ENCODE data around the gene CDKN2D. TPM values are rescaled to one million over a fixed set of nuclear protein-coding genes. Genes with fewer than 3 reads are reported as not detected.

CDKN2D gene
- total RNA-seq = 6.6 and 13.3 TPM in 2 replicates

DNA sequence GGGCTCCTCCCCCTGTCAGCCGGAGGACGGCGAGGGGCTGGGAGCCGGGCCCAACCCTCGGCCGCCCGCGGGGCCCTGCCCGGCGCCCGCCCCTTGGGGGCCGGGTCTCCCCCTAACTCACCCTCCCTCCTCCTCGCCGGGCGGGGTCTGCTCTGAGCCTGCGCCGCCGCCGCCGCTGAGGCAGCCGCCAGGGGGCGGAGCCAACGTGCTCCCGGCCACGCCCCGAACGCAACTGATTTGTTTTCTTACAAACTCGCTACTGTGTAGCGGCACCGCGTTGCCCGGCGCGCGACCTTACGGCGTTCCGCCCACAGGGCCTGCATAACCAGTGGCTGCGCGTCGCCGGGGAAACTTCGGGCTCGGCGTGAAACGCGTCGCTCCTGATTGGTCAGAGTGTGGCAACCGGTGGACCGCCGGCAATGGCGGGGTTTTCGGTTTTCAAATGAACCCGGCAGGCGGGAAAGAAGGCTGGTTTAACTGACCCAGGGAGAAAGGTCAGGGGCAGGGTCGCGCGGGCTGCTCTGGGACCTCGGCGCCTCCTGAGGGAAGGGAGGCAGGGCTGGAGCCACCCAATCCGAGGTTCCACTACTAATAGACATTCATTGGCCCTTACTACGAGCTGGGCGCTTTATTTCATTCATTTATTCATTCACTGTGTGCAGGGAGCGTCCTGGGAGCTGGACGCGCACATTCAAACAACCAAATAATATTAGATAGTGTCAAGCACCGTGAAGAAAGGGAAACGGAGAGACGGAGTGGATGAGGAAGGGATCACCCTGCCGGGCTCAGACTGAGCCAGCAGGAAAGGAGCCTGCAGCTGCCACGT is at the start of gene CDKN2D:
Gene CDKN2D (minus strand): TSS at position 154 of the 826 bp plus-strand sequence. CDS start 326 bp downstream, outside the sequence.
- peak within 1 kb of the TSS; percentile 55 for H3K4me3 ChIP-seq (ENCODE audit: low read depth, low read length)
- no peaks in the 10 kb centered on the region for H3K27me3 ChIP-seq (ENCODE audit: control insufficient read depth, insufficient read depth, low read length)
- TF ChIP-seq, protein P1, sequence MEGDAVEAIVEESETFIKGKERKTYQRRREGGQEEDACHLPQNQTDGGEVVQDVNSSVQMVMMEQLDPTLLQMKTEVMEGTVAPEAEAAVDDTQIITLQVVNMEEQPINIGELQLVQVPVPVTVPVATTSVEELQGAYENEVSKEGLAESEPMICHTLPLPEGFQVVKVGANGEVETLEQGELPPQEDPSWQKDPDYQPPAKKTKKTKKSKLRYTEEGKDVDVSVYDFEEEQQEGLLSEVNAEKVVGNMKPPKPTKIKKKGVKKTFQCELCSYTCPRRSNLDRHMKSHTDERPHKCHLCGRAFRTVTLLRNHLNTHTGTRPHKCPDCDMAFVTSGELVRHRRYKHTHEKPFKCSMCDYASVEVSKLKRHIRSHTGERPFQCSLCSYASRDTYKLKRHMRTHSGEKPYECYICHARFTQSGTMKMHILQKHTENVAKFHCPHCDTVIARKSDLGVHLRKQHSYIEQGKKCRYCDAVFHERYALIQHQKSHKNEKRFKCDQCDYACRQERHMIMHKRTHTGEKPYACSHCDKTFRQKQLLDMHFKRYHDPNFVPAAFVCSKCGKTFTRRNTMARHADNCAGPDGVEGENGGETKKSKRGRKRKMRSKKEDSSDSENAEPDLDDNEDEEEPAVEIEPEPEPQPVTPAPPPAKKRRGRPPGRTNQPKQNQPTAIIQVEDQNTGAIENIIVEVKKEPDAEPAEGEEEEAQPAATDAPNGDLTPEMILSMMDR (IDR thresholded peaks at IDR 0.05; ENCODE audit: insufficient read depth, low read length, severe bottlenecking) = peak; percentile 12
- DNase-seq (ENCODE audit: low read depth) = peak; percentile 97
- peaks cover 3% of the 10 kb centered on the region for H3K36me3 ChIP-seq (ENCODE audit: control insufficient read depth, insufficient read depth, low read length)
- FAIRE-seq = no peak

DNA sequence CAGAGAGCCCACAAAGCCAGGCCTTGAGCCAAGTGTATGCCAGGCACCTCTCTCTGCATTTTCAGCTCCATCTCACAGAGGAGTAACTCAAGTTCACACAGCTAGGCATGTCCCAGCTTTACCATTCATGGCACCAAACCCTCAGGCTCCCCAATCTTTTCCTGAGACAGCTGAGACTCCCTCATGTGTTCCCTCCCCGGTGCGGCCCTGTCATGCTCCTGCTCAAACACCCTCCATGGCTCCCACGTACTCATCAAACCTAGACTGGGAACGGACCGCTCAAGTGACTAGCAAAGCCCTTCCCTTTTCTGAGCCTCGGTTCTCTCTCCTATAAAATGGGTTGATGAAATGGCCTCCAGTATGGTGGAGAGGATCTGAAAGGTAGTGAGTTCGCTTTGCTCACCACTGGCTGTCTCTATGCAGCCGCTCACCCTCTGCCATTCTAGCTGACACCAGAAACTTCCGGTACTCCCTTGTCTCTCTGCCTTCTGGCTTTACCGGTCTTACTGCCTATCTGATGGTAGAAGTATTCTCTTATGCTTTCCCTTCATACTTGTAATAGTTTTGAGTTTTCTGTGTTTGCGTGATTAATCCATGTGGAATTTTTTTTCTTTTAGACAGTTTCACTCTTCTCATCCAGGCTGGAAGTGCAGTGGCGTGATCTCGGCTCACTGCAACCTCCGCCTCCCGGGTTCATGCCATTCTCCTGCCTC is 48.8 kb upstream of the CDKN2D start:
- DNase-seq (ENCODE audit: low read depth) (peak; percentile 89), FAIRE-seq (no peak)
- TF ChIP-seq, protein P1 (IDR thresholded peaks at IDR 0.05; ENCODE audit: insufficient read depth, low read length, severe bottlenecking) = no peak
- no peaks in the 10 kb centered on the region for H3K36me3 ChIP-seq (ENCODE audit: control insufficient read depth, insufficient read depth, low read length)
- no peak overlapping the region for H3K4me3 ChIP-seq (ENCODE audit: low read depth, low read length)
- no peaks in the 10 kb centered on the region for H3K27me3 ChIP-seq (ENCODE audit: control insufficient read depth, insufficient read depth, low read length)

DNA sequence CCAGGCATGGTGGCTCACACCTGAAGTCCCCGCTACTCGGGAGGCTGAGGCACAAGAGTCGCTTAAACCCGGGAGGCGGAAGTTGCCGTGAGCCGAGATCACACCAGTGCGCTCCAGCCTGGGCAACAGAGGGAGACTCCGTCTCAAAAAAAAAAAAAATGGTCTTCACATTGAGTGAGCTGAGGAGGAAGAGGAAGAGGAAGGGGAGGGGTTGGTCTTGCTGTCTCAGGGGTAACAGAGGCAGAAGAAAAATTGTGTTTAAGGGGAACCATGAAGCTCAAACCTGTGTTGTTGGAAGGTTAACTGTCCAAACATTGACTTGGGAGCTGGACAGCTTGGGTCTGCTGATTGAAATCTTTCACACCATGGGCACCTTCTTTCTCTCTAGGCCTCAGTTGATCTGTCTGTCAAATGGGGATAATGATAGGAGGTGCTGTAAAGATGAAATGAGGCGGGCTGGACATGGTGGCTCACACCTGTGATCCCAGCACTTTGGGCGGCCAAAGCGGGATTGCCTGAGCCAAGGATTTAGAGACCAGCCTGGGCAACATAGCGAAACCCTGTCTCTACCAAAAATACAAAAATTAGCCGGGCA is 46.7 kb upstream of the CDKN2D start:
- H3K36me3 ChIP-seq (ENCODE audit: control insufficient read depth, insufficient read depth, low read length) = no peaks in the 10 kb centered on the region
- DNase-seq (ENCODE audit: low read depth) (no peak), FAIRE-seq (no peak)
- H3K27me3 ChIP-seq (ENCODE audit: control insufficient read depth, insufficient read depth, low read length) = no peaks in the 10 kb centered on the region
- H3K4me3 ChIP-seq (ENCODE audit: low read depth, low read length) = no peak overlapping the region
- TF ChIP-seq, protein P1 (IDR thresholded peaks at IDR 0.05; ENCODE audit: insufficient read depth, low read length, severe bottlenecking) = no peak

DNA sequence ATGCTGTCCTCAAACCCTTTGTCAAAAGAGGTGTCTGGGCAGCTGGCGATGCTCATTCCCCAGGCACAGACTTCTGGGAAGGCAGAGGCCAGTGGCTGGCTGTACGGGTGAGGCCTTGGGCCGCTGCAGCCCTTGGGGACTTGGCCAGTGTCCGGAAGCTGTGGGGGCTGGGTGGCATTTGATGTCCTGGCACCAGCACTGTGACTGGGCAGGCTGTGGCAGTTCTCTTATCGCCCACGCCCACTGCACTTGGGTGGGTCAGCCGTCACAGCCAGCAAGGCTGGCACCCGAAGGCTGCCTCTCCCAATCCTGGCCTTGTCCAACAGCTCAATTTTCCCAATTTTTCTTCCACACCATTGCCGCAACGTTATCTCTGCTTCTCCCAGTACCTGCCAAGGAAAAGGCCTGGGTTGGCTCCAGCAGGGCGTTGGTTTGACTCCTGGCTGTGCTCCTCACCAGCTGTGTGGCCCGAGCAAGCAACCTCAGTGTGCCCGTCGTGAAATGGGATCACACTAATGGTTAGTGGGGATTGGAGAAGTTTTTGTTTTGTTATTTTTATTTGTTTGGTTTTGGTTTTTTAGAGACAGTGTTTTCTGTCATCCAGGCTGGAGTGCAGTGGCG is 43.8 kb upstream of the CDKN2D start:
- TF ChIP-seq, protein P1 (IDR thresholded peaks at IDR 0.05; ENCODE audit: insufficient read depth, low read length, severe bottlenecking) = no peak
- Histone ChIP-seq H3K4me3 (ENCODE audit: low read depth, low read length) (no peak overlapping the region), H3K36me3 (ENCODE audit: control insufficient read depth, insufficient read depth, low read length) (no peaks in the 10 kb centered on the region), H3K27me3 (ENCODE audit: control insufficient read depth, insufficient read depth, low read length) (no peaks in the 10 kb centered on the region)
- DNase-seq (ENCODE audit: low read depth) = no peak
- no peak for FAIRE-seq

DNA sequence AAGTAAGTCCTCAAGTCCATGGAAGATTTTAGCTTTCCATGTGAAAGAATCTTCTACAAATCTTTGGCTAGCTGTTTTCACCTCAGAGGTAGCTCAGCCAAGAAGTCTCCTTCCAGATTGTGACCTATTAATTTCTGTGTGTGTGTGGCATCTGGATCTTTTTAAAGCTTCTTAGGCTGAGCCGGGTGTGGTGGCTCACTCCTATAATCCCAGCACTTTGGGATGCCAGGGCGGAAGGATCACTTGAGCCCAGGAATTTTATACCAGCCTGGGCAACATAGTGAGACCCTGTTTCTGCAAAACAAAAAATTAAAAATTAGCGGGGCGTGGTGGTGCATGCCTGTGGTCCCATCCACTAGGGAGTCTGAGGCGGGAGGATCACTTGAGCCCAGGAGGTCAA is 43.1 kb upstream of the CDKN2D start:
- DNase-seq (ENCODE audit: low read depth) (no peak), FAIRE-seq (no peak)
- Histone ChIP-seq H3K36me3 (ENCODE audit: control insufficient read depth, insufficient read depth, low read length) (no peaks in the 10 kb centered on the region), H3K27me3 (ENCODE audit: control insufficient read depth, insufficient read depth, low read length) (no peaks in the 10 kb centered on the region), H3K4me3 (ENCODE audit: low read depth, low read length) (no peak overlapping the region)
- TF ChIP-seq, protein P1 (IDR thresholded peaks at IDR 0.05; ENCODE audit: insufficient read depth, low read length, severe bottlenecking) = no peak

Data from bronchial epithelial cell (primary cell).